ENCODE data around the gene SLC25A48. TPM values are rescaled to one million over a fixed set of nuclear protein-coding genes. Genes with fewer than 3 reads are reported as not detected.

The SLC25A48 gene
- not detected in 2 replicates for total RNA-seq

GRCh38 chr5:135834639-135835529 lies at the start of gene SLC25A48:
Gene SLC25A48, plus strand, starts transcription at chr5:135834663. Its CDS starts 185 bp downstream, at chr5:135834848.

GRCh38 chr5:135895474-135896006 lies 61.1 kb downstream of the SLC25A48 start, which contains the start of gene IL9:
Gene IL9, minus strand, starts transcription at chr5:135895841. Its CDS starts 25 bp downstream, at chr5:135895816.

Small RNAs within 50 kb of the gene (small RNA-seq; reads per million reads assigned to genes)
- not detected for gene MIR5692C1

Other genes with a start within 250 kb of the SLC25A48 start
- gene IL9, start 61.2 kb downstream of the SLC25A48 start, total RNA-seq = not detected in 2 replicates
- gene LECT2, start 120.3 kb downstream of the SLC25A48 start, total RNA-seq = not detected in 2 replicates
- gene TGFBI, start 194.3 kb downstream of the SLC25A48 start, total RNA-seq = 7.6 and 22.9 TPM in 2 replicates